Measurements from ENCODE around the gene TMEM106C.

The TMEM106C gene

GRCh38 chr12:48004053-48004941 lies 40.9 kb downstream of the TMEM106C start, which contains the start of gene COL2A1 (continued):
- TF ChIP-seq TSHZ2 (CRISPR knock-in tag; IDR thresholded peaks at IDR 0.05): no peak
- TF ChIP-seq TCF4 (CRISPR knock-in tag; IDR thresholded peaks at IDR 0.05; ENCODE audit: borderline replicate concordance): no peak
- no peak for TF ChIP-seq ZNF565 (CRISPR knock-in tag; conservative IDR thresholded peaks at IDR 0.05; ENCODE audit: low read depth)

GRCh38 chr12:48005001-48005749 lies 41.8 kb downstream of the TMEM106C start:
- ATAC-seq: no peak
- TF ChIP-seq SNAI2 (CRISPR knock-in tag; IDR thresholded peaks at IDR 0.05): no peak
- no peak for TF ChIP-seq TSHZ2 (CRISPR knock-in tag; IDR thresholded peaks at IDR 0.05)
- TF ChIP-seq GLIS3 (CRISPR knock-in tag; IDR thresholded peaks at IDR 0.05): no peak
- no peak for TF ChIP-seq ISL1 (CRISPR knock-in tag; IDR thresholded peaks at IDR 0.05)
- TF ChIP-seq PATZ1 (CRISPR knock-in tag; IDR thresholded peaks at IDR 0.05; ENCODE audit: borderline replicate concordance): no peak

- no peak for ATAC-seq
- TF ChIP-seq CSRNP3 (CRISPR knock-in tag; IDR thresholded peaks at IDR 0.05) (no peak), TSHZ2 (CRISPR knock-in tag; IDR thresholded peaks at IDR 0.05) (no peak), PATZ1 (CRISPR knock-in tag; IDR thresholded peaks at IDR 0.05; ENCODE audit: borderline replicate concordance) (no peak), ZNF565 (CRISPR knock-in tag; conservative IDR thresholded peaks at IDR 0.05; ENCODE audit: low read depth) (no peak), ISL1 (CRISPR knock-in tag; IDR thresholded peaks at IDR 0.05) (no peak), RARB (CRISPR knock-in tag; IDR thresholded peaks at IDR 0.05) (no peak), GLIS3 (CRISPR knock-in tag; IDR thresholded peaks at IDR 0.05) (no peak), ZNF8 (CRISPR knock-in tag; IDR thresholded peaks at IDR 0.05) (no peak), TOX (CRISPR knock-in tag; IDR thresholded peaks at IDR 0.05; ENCODE audit: borderline replicate concordance) (no peak), POU6F1 (CRISPR knock-in tag; IDR thresholded peaks at IDR 0.05; ENCODE audit: borderline replicate concordance, low read depth) (no peak), TCF4 (CRISPR knock-in tag; IDR thresholded peaks at IDR 0.05; ENCODE audit: borderline replicate concordance) (no peak), OSR1 (CRISPR knock-in tag; IDR thresholded peaks at IDR 0.05) (no peak), ZFP30 (CRISPR knock-in tag; IDR thresholded peaks at IDR 0.05) (no peak), ARNTL (CRISPR knock-in tag; IDR thresholded peaks at IDR 0.05; ENCODE audit: borderline replicate concordance, low read depth) (no peak), ESRRG (CRISPR knock-in tag; IDR thresholded peaks at IDR 0.05) (no peak), ZC3H10 (CRISPR knock-in tag; IDR thresholded peaks at IDR 0.05) (no peak)
These were observed 42.3 kb downstream of the TMEM106C start for GRCh38 chr12:48005750-48006021.
